Left hindlimb (tissue), 1 donor: ENCODE results near the gene ARHGAP35.
"Not testable (repeated sequence)": the region's sequence is repeated elsewhere in the genome, so short reads cannot be mapped to it uniquely, and the experiment has no call there.

ENCODE experiments used
- DNase-seq: peaks from one replicate; pipeline ENCODE4 v3.0.0-alpha.2; 2018

Gene ARHGAP35

GRCh38 chr19:46872967-46873366 lies 12.2 kb downstream of the ARHGAP35 start:
- no peak for DNase-seq

- no peak for DNase-seq
Observed at GRCh38 chr19:46875234-46875633, 14.4 kb downstream of the ARHGAP35 start.

GRCh38 chr19:46875657-46876056 lies 14.9 kb downstream of the ARHGAP35 start:
- no peak for DNase-seq

- DNase-seq = no peak
Observed at GRCh38 chr19:46878613-46879375, 18.0 kb downstream of the ARHGAP35 start.

GRCh38 chr19:46880431-46880830 lies 19.6 kb downstream of the ARHGAP35 start:
- no peak for DNase-seq

GRCh38 chr19:46881092-46881491 lies 20.3 kb downstream of the ARHGAP35 start:
- DNase-seq = no peak

GRCh38 chr19:46882034-46882433 lies 21.2 kb downstream of the ARHGAP35 start:
- DNase-seq = no peak

- not testable (repeated sequence) for DNase-seq
Observed at GRCh38 chr19:46882751-46883150, 22.0 kb downstream of the ARHGAP35 start.

GRCh38 chr19:46885411-46885810 lies 24.6 kb downstream of the ARHGAP35 start:
- DNase-seq = no peak

- DNase-seq = no peak
Observed at GRCh38 chr19:46886546-46887239, 25.9 kb downstream of the ARHGAP35 start.

- no peak for DNase-seq
Observed at GRCh38 chr19:46887240-46887782, 26.5 kb downstream of the ARHGAP35 start.

GRCh38 chr19:46890423-46891170 lies 29.8 kb downstream of the ARHGAP35 start:
- no peak for DNase-seq

GRCh38 chr19:46892252-46893179 lies 31.7 kb downstream of the ARHGAP35 start:
- no peak for DNase-seq

- DNase-seq = peak; percentile 38
Observed at GRCh38 chr19:46896076-46896794, 35.4 kb downstream of the ARHGAP35 start.

- DNase-seq = peak; percentile 33
Observed at GRCh38 chr19:46898731-46899130, 37.9 kb downstream of the ARHGAP35 start.

- no peak for DNase-seq
Observed at GRCh38 chr19:46900341-46900740, 39.5 kb downstream of the ARHGAP35 start.

- DNase-seq = no peak
Observed at GRCh38 chr19:46901701-46902401, 41.1 kb downstream of the ARHGAP35 start.

- no peak for DNase-seq
Observed at GRCh38 chr19:46902402-46902766, 41.6 kb downstream of the ARHGAP35 start.

- no peak for DNase-seq
Observed at GRCh38 chr19:46903458-46903857, 42.7 kb downstream of the ARHGAP35 start.

GRCh38 chr19:46904114-46905060 lies 43.6 kb downstream of the ARHGAP35 start:
- peak; percentile 59 for DNase-seq
